K562 (cell line): ENCODE results near the gene SPCS2. TPM values are rescaled to one million over a fixed set of nuclear protein-coding genes. Genes with fewer than 3 reads are reported as not detected.
A peak's percentile ranks its signal among the peaks of the same experiment; 100 is the strongest.

Experiments
- ARID2 ChIP-seq: fragments of 450-650 bp; IDR thresholded peaks from 2 replicates; pipeline ENCODE4 v1.6.1; 2017; ENCODE audit warnings: antibody characterized with exemption, mild to moderate bottlenecking
- BRD4 ChIP-seq: fragments of 200-600 bp; sonication (generic); IDR thresholded peaks from 2 replicates; pipeline ENCODE4 v1.6.1; 2017; ENCODE audit warnings: inconsistent platforms
- CBX5 ChIP-seq: IDR thresholded peaks from 2 replicates; pipeline ENCODE4 v1.6.1; 2014; ENCODE audit warnings: low read depth, borderline replicate concordance
- FOSL1 ChIP-seq: fragments of 200-800 bp; sonication (Bioruptor generic); conservative IDR thresholded peaks from 2 replicates; pipeline ENCODE4 v1.6.1; 2016; ENCODE audit warnings: missing genetic modification characterization, missing compliant biosample characterization
- HCFC1 ChIP-seq: IDR thresholded peaks from 2 replicates; pipeline ENCODE4 v1.6.1; 2012; ENCODE audit warnings: low read depth, low read length, improper control_type of control experiment
- RAD21 ChIP-seq, 2 experiments: fragments of 250-450 bp in 1 of 2; fragments of 450-650 bp in 1 of 2; sonication (Bioruptor Pico) in 1 of 2; formaldehyde crosslinking in 1 of 2; IDR thresholded peaks in 1 of 2; conservative IDR thresholded peaks in 1 of 2; 2 replicates each; pipeline versions ENCODE4 v1.4.0 to v1.8.0; 2020 to 2022; ENCODE audit warnings: mild to moderate bottlenecking in 2 of 2, moderate library complexity in 1 of 2
- SNRNP70 ChIP-seq: fragments of 200-400 bp; formaldehyde crosslinking; optimal IDR thresholded peaks from 2 replicates; pipeline ENCODE3; 2017; ENCODE audit warnings: low read depth, low read length
- ZNF143 ChIP-seq: sonication (generic); formaldehyde crosslinking; IDR thresholded peaks from 2 replicates; pipeline ENCODE4 v1.9.0; 2022; ENCODE audit warnings: mild to moderate bottlenecking, missing genetic modification reagents
- ZZZ3 ChIP-seq: fragments of 450-650 bp; IDR thresholded peaks from 2 replicates; pipeline ENCODE4 v1.6.1; 2016; ENCODE audit warnings: antibody characterized with exemption, mild to moderate bottlenecking, moderate library complexity
- polyA plus RNA-seq, 8 experiments: library from polyadenylated mRNA; depleted of rRNA in 4 of 8; stranded (reverse) in 5 of 8; unstranded in 3 of 8; fragments of >200 nt; fragmentation: Nextera tagmentation in 2 of 8; fragmentation: Illumina TruSeq in 1 of 8; extraction: Ambion mirVana in 2 of 8; extraction: Trizol in 1 of 8; gene quantifications; 2 replicates each; pipeline versions ENCODE4 v1.2.1 to v1.2.3, GENCODE V29; 2011 to 2014; ENCODE audit warnings: inconsistent platforms in 1 of 8, missing spikeins in 1 of 8
- total RNA-seq, 7 experiments: library from RNA; depleted of rRNA in 6 of 7; stranded (reverse); fragments of >200 nt in 6 of 7; fragmentation: Illumina TruSeq in 2 of 7; extraction: Trizol in 2 of 7; gene quantifications; 2 replicates each; pipeline versions ENCODE4 v1.2.1 to v1.2.3, GENCODE V29; 2011 to 2021; ENCODE audit warnings: low replicate concordance in 1 of 7
- TF ChIP-seq, protein P1 (sequence below): fragments of 250-450 bp; sonication (Bioruptor Pico); IDR thresholded peaks from 2 replicates; pipeline ENCODE4 v1.4.0; 2020; ENCODE audit warnings: mild to moderate bottlenecking, moderate library complexity, borderline replicate concordance
- TF ChIP-seq, protein P2 (sequence below): sonication (generic); formaldehyde crosslinking; IDR thresholded peaks from 2 replicates; pipeline ENCODE4 v1.8.1; 2023; ENCODE audit warnings: missing genetic modification reagents, mild to moderate bottlenecking, borderline replicate concordance
- TF ChIP-seq, protein P3 (sequence below): fragments of 450-650 bp; IDR thresholded peaks from 2 replicates; pipeline ENCODE4 v1.6.1; 2016; ENCODE audit warnings: antibody characterized with exemption
- TF ChIP-seq, protein P4 (sequence below): sonication (generic); formaldehyde crosslinking; IDR thresholded peaks from 2 replicates; pipeline ENCODE4 v1.8.1; 2022; ENCODE audit warnings: missing genetic modification reagents
- TF ChIP-seq, protein P5 (sequence below): sonication (generic); formaldehyde crosslinking; IDR thresholded peaks from 2 replicates; pipeline ENCODE4 v1.8.0; 2022; ENCODE audit warnings: mild to moderate bottlenecking, low read depth, missing genetic modification reagents

SPCS2 gene
- total and polyA plus RNA-seq, 9 of the 15 experiments (the other 6 are each of a cell fraction or from before 2014, with no cell fraction given): 38.2 to 458 (median 193) TPM

DNA sequence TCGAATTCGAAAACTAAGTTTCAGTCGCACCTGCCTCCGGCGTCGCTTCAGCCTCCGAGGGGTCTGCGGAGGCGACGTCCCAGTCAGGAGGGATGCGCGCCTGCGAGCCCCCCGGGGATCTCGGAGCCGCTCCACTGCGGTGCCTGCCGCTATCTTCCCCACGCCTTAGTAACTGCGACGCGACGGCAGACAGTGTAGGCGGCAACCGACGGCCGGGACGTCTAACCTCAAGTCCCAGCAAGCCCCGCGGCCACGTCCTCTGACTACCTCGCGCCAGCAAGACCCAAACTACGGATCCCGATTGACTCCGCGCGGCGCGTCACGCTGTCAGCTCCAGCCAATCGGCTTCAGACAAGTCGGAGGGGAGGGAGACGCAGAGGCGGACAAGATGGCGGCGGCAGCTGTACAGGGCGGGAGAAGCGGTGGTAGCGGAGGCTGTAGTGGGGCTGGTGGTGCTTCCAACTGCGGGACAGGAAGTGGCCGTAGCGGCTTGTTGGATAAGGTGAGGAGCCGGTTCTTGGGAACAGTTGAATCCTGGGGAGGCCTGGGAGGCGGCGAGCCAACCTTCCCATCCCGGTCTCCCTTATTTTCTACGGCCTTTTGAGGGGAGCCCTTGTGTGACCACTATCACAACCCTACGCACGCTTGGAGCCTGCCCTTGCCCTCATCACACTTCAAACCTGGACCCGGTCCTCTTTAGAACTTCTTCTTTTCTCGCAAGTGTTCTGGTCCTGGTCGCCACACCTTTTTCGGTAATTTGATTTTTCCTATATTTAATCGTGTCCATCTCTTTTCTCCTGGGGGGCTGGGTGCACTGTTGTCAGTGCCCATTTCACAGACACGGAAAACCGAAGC lies at the start of gene SPCS2, which contains the start of gene XRRA1 (continued):
- TF ChIP-seq, protein P1, sequence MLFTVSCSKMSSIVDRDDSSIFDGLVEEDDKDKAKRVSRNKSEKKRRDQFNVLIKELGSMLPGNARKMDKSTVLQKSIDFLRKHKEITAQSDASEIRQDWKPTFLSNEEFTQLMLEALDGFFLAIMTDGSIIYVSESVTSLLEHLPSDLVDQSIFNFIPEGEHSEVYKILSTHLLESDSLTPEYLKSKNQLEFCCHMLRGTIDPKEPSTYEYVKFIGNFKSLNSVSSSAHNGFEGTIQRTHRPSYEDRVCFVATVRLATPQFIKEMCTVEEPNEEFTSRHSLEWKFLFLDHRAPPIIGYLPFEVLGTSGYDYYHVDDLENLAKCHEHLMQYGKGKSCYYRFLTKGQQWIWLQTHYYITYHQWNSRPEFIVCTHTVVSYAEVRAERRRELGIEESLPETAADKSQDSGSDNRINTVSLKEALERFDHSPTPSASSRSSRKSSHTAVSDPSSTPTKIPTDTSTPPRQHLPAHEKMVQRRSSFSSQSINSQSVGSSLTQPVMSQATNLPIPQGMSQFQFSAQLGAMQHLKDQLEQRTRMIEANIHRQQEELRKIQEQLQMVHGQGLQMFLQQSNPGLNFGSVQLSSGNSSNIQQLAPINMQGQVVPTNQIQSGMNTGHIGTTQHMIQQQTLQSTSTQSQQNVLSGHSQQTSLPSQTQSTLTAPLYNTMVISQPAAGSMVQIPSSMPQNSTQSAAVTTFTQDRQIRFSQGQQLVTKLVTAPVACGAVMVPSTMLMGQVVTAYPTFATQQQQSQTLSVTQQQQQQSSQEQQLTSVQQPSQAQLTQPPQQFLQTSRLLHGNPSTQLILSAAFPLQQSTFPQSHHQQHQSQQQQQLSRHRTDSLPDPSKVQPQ: no peak
- TF ChIP-seq, protein P2, sequence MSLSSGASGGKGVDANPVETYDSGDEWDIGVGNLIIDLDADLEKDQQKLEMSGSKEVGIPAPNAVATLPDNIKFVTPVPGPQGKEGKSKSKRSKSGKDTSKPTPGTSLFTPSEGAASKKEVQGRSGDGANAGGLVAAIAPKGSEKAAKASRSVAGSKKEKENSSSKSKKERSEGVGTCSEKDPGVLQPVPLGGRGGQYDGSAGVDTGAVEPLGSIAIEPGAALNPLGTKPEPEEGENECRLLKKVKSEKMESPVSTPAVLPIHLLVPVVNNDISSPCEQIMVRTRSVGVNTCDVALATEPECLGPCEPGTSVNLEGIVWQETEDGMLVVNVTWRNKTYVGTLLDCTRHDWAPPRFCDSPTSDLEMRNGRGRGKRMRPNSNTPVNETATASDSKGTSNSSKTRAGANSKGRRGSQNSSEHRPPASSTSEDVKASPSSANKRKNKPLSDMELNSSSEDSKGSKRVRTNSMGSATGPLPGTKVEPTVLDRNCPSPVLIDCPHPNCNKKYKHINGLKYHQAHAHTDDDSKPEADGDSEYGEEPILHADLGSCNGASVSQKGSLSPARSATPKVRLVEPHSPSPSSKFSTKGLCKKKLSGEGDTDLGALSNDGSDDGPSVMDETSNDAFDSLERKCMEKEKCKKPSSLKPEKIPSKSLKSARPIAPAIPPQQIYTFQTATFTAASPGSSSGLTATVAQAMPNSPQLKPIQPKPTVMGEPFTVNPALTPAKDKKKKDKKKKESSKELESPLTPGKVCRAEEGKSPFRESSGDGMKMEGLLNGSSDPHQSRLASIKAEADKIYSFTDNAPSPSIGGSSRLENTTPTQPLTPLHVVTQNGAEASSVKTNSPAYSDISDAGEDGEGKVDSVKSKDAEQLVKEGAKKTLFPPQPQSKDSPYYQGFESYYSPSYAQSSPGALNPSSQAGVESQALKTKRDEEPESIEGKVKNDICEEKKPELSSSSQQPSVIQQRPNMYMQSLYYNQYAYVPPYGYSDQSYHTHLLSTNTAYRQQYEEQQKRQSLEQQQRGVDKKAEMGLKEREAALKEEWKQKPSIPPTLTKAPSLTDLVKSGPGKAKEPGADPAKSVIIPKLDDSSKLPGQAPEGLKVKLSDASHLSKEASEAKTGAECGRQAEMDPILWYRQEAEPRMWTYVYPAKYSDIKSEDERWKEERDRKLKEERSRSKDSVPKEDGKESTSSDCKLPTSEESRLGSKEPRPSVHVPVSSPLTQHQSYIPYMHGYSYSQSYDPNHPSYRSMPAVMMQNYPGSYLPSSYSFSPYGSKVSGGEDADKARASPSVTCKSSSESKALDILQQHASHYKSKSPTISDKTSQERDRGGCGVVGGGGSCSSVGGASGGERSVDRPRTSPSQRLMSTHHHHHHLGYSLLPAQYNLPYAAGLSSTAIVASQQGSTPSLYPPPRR (CRISPR knock-in tag): peak; percentile 59; the same call in 1 of the 2 replicates
- TF ChIP-seq ARID2 (no peak), ZNF143 (CRISPR knock-in tag) (peak; percentile 89), ZZZ3 (0 out of 2 replicates have a peak, but pooled peaks have one; percentile 43), BRD4 (peak; percentile 42), RAD21 (CRISPR knock-in tag; conservative IDR thresholded peaks at IDR 0.05 in 1 of 2, IDR thresholded peaks at IDR 0.05 in 1 of 2) (no peak), HCFC1 (peak; percentile 94), SNRNP70 (no peak), FOSL1 (tag) (no peak; the same call in none of the 2 replicates), CBX5 (no peak)
- TF ChIP-seq, protein P3, sequence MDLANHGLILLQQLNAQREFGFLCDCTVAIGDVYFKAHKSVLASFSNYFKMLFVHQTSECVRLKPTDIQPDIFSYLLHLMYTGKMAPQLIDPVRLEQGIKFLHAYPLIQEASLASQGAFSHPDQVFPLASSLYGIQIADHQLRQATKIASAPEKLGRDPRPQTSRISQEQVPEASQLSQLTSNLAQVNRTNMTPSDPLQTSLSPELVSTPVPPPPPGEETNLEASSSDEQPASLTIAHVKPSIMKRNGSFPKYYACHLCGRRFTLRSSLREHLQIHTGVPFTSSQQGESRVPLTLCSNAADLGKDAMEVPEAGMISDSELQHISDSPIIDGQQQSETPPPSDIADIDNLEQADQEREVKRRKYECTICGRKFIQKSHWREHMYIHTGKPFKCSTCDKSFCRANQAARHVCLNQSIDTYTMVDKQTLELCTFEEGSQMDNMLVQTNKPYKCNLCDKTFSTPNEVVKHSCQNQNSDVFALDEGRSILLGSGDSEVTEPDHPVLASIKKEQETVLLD: peak; percentile 85
- TF ChIP-seq, protein P4, sequence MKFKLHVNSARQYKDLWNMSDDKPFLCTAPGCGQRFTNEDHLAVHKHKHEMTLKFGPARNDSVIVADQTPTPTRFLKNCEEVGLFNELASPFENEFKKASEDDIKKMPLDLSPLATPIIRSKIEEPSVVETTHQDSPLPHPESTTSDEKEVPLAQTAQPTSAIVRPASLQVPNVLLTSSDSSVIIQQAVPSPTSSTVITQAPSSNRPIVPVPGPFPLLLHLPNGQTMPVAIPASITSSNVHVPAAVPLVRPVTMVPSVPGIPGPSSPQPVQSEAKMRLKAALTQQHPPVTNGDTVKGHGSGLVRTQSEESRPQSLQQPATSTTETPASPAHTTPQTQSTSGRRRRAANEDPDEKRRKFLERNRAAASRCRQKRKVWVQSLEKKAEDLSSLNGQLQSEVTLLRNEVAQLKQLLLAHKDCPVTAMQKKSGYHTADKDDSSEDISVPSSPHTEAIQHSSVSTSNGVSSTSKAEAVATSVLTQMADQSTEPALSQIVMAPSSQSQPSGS (CRISPR knock-in tag): no peak
- TF ChIP-seq, protein P5, sequence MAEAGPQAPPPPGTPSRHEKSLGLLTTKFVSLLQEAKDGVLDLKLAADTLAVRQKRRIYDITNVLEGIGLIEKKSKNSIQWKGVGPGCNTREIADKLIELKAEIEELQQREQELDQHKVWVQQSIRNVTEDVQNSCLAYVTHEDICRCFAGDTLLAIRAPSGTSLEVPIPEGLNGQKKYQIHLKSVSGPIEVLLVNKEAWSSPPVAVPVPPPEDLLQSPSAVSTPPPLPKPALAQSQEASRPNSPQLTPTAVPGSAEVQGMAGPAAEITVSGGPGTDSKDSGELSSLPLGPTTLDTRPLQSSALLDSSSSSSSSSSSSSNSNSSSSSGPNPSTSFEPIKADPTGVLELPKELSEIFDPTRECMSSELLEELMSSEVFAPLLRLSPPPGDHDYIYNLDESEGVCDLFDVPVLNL (CRISPR knock-in tag): peak; percentile 79
